ENCODE results near the gene KCTD3. TPM values are rescaled to one million over a fixed set of nuclear protein-coding genes. Genes with fewer than 3 reads are reported as not detected.

KCTD3 gene
- total RNA-seq, 1 donor from 2014 or later: 76.9 TPM

DNA sequence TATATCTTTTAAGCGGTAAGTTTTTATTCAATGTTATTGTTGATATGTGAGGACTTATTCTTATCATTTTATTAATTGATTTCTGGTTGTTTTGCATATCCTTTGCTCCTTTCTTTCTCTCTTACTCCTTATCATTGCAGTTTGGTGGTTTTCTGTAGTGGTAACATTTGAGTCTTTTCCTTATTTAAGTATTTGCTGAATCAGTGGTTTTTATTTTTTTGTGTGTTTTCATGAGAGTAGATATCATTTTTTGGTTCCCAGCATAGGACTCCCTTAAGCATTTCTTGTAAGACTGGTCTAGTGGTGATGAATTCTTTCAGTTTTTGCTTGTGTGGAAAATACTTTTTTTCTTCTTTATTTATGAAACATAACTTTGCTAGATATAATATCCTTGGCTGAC, 12.2 kb upstream of the KCTD3 start:
- intact Hi-C loops (cut with DNase I): no loop called here
- Histone ChIP-seq H3K9me3 (no peaks in the 10 kb centered on the region), H3K27ac (no peak overlapping the region), H3K4me3 (no peak overlapping the region), H3K4me1 (no peaks in the 10 kb centered on the region), H3K36me3 (no peaks in the 10 kb centered on the region), H3K27me3 (no peaks in the 10 kb centered on the region)
- TF ChIP-seq POLR2A (IDR thresholded peaks at IDR 0.05) (no peak), POLR2AphosphoS5 (IDR thresholded peaks at IDR 0.05; ENCODE audit: insufficient read depth in 1 of 2, low read depth in 1 of 2) (no peak), CTCF (IDR thresholded peaks at IDR 0.05) (no peak)
- no peak for DNase-seq (ENCODE audit: extremely low spot score in 2 of 2)

DNA sequence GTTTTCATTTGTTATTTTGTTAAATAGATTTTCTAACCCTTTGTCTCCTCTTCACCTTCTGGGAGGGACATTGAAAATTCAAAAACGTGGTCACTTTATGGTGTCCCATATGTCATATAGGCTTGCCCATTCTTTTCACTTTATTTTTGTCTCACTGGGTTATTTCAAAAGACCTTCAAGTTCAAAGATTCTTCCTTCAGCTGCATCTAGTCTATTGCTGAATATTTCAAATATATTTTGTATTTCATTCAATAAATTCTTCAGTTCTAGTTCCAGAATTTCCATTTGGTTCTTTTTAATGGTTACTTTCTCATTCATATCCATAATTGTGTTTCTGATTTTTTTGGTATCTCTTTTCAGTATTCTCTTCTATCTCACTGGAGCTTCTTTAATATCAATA, 11.6 kb upstream of the KCTD3 start:
- Histone ChIP-seq H3K36me3 (no peaks in the 10 kb centered on the region), H3K27ac (no peak overlapping the region), H3K4me1 (no peaks in the 10 kb centered on the region), H3K27me3 (no peaks in the 10 kb centered on the region), H3K4me3 (no peak overlapping the region), H3K9me3 (no peaks in the 10 kb centered on the region)
- TF ChIP-seq POLR2A (IDR thresholded peaks at IDR 0.05) (no peak), CTCF (IDR thresholded peaks at IDR 0.05) (no peak), POLR2AphosphoS5 (IDR thresholded peaks at IDR 0.05; ENCODE audit: insufficient read depth in 1 of 2, low read depth in 1 of 2) (no peak)
- DNase-seq (ENCODE audit: extremely low spot score in 2 of 2): no peak
- intact Hi-C loops (cut with DNase I): no loop called here

DNA sequence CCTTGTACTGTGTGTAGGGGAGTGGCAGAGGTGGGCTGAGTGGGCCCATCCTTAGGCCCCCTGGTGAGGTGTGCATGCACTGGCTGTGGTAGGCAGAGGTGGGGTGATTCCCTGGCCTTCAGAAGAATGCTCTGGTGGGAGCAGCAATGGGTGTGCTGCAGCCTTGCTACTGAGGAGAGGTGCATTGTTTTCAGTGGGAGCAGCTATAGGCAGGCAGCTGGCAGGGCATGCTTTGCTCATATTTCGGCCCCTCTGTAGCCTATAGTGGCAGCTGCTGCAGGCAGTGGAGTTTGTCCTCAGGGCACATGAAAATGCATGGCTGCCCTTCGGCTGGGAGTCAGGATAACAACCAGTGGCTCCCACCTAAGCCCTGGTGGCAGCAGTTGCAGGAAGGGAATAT, 10.1 kb upstream of the KCTD3 start:
- no peak overlapping the region for H3K4me3 ChIP-seq
- no peak for TF ChIP-seq CTCF (IDR thresholded peaks at IDR 0.05)
- TF ChIP-seq POLR2AphosphoS5 (IDR thresholded peaks at IDR 0.05; ENCODE audit: insufficient read depth in 1 of 2, low read depth in 1 of 2): no peak
- TF ChIP-seq POLR2A (IDR thresholded peaks at IDR 0.05): no peak
- DNase-seq (ENCODE audit: extremely low spot score in 2 of 2): no peak

GRCh38 chr1:215557504-215557903, 9.6 kb upstream of the KCTD3 start:
- DNase-seq (ENCODE audit: extremely low spot score in 2 of 2): no peak
- H3K4me1 ChIP-seq: no peaks in the 10 kb centered on the region
- H3K27ac ChIP-seq: no peak overlapping the region
- TF ChIP-seq POLR2A (IDR thresholded peaks at IDR 0.05) (no peak), CTCF (IDR thresholded peaks at IDR 0.05) (no peak), POLR2AphosphoS5 (IDR thresholded peaks at IDR 0.05; ENCODE audit: insufficient read depth in 1 of 2, low read depth in 1 of 2) (no peak)
- no peak overlapping the region for H3K4me3 ChIP-seq
- no peaks in the 10 kb centered on the region for H3K9me3 ChIP-seq
- H3K36me3 ChIP-seq: no peaks in the 10 kb centered on the region
- no peaks in the 10 kb centered on the region for H3K27me3 ChIP-seq
- intact Hi-C loops (cut with DNase I): no loop called here

More for the DNA sequence above, 10.1 kb upstream of the KCTD3 start:
- Histone ChIP-seq H3K27ac (no peak overlapping the region), H3K36me3 (no peaks in the 10 kb centered on the region), H3K4me1 (no peaks in the 10 kb centered on the region), H3K27me3 (no peaks in the 10 kb centered on the region), H3K9me3 (no peaks in the 10 kb centered on the region)
- intact Hi-C loops (cut with DNase I): no loop called here

- H3K27ac ChIP-seq: no peak overlapping the region
- DNase-seq (ENCODE audit: extremely low spot score in 2 of 2): no peak
- no peaks in the 10 kb centered on the region for H3K36me3 ChIP-seq
- intact Hi-C loops (cut with DNase I): no loop called here
- no peaks in the 10 kb centered on the region for H3K9me3 ChIP-seq
- TF ChIP-seq POLR2AphosphoS5 (IDR thresholded peaks at IDR 0.05; ENCODE audit: insufficient read depth in 1 of 2, low read depth in 1 of 2) (no peak), POLR2A (IDR thresholded peaks at IDR 0.05) (no peak), CTCF (IDR thresholded peaks at IDR 0.05) (no peak)
- H3K4me3 ChIP-seq: no peak overlapping the region
- H3K27me3 ChIP-seq: no peaks in the 10 kb centered on the region
- no peaks in the 10 kb centered on the region for H3K4me1 ChIP-seq
Measured at GRCh38 chr1:215557992-215558626, 9.0 kb upstream of the KCTD3 start.
